ENCODE data around the gene MYO1D. TPM values are rescaled to one million over a fixed set of nuclear protein-coding genes. Genes with fewer than 3 reads are reported as not detected.

The MYO1D gene
- total and polyA plus RNA-seq, 2 of the 13 experiments (the other 11 are each of a cell fraction or from before 2014, with no cell fraction given): 13.2 to 17.3 TPM

DNA sequence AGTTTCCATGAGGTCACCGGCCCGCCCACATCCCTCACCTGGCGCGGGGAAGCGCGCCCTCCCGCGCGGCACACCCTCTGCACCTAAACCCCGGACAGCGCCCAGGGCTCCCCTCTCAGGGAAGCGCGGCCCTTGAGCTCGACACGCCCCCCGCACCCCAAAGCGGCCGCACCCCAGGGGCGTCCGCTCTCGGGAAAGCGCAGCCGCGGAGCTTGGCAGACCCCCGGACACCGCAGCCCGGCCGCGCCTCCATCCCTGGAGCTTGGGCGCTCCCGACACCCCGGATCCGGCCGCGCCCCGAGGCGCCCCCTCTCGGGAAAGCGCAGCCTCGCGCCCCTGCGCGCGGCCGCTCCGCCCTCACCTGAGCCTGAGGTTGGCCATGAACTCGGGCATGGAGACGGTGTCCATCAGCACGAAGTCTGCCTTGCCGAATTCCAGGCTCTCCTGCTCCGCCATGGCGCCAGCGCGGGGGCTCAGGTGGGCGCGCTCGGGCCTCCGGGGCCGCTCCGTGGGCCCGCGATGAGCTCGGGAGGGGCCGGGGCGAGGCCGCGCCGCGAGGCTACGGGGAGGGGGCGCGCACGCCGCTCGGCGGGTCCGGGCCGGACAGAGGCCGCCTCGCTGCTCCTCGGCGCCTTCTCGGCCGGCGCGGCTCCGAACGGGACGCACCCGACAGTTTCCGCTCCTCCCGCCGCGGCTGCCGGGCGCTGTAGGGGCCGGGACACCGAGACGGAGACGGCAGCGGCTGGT is at the start of gene MYO1D (continued):
- TF ChIP-seq, protein P1, sequence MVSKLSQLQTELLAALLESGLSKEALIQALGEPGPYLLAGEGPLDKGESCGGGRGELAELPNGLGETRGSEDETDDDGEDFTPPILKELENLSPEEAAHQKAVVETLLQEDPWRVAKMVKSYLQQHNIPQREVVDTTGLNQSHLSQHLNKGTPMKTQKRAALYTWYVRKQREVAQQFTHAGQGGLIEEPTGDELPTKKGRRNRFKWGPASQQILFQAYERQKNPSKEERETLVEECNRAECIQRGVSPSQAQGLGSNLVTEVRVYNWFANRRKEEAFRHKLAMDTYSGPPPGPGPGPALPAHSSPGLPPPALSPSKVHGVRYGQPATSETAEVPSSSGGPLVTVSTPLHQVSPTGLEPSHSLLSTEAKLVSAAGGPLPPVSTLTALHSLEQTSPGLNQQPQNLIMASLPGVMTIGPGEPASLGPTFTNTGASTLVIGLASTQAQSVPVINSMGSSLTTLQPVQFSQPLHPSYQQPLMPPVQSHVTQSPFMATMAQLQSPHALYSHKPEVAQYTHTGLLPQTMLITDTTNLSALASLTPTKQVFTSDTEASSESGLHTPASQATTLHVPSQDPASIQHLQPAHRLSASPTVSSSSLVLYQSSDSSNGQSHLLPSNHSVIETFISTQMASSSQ (IDR thresholded peaks at IDR 0.05; ENCODE audit: low read depth): no peak
- TF ChIP-seq, protein P1 (CRISPR knock-in tag; IDR thresholded peaks at IDR 0.05; ENCODE audit: borderline replicate concordance): no peak
- TF ChIP-seq AGO2 (optimal IDR thresholded peaks at IDR 0.05; ENCODE audit: low read depth, low read length) (peak; percentile 41), HMG20A (CRISPR knock-in tag; IDR thresholded peaks at IDR 0.05; ENCODE audit: borderline replicate concordance) (no peak), RXRA (CRISPR knock-in tag; IDR thresholded peaks at IDR 0.05) (0 out of 2 replicates have a peak, but pooled peaks have one; percentile 15), MAX (IDR thresholded peaks at IDR 0.05) (peak; percentile 18; the same call in 1 of the 2 replicates), IRF1 (CRISPR knock-in tag; IDR thresholded peaks at IDR 0.05; ENCODE audit: low read depth) (no peak), TAF1 (CRISPR knock-in tag; IDR thresholded peaks at IDR 0.05) (peak; percentile 21; the same call in 1 of the 2 replicates), ZNF563 (CRISPR knock-in tag; IDR thresholded peaks at IDR 0.05) (peak; percentile 33; the same call in 1 of the 2 replicates), ETV5 (CRISPR knock-in tag; IDR thresholded peaks at IDR 0.05; ENCODE audit: borderline replicate concordance) (peak; percentile 22; the same call in 1 of the 2 replicates), SPEN (CRISPR knock-in tag; IDR thresholded peaks at IDR 0.05; ENCODE audit: low read depth) (peak; percentile 62), ZNF75D (CRISPR knock-in tag; IDR thresholded peaks at IDR 0.05; ENCODE audit: borderline replicate concordance) (no peak), XRCC5 (optimal IDR thresholded peaks at IDR 0.05; ENCODE audit: low read length) (peak; percentile 58), ZSCAN20 (CRISPR knock-in tag; IDR thresholded peaks at IDR 0.05; ENCODE audit: borderline replicate concordance) (0 out of 2 replicates have a peak, but pooled peaks have one; percentile 4), SAFB2 (CRISPR knock-in tag; IDR thresholded peaks at IDR 0.05; ENCODE audit: borderline replicate concordance, low read depth) (peak; percentile 49; the same call in 1 of the 2 replicates)
- TF ChIP-seq, protein P2, sequence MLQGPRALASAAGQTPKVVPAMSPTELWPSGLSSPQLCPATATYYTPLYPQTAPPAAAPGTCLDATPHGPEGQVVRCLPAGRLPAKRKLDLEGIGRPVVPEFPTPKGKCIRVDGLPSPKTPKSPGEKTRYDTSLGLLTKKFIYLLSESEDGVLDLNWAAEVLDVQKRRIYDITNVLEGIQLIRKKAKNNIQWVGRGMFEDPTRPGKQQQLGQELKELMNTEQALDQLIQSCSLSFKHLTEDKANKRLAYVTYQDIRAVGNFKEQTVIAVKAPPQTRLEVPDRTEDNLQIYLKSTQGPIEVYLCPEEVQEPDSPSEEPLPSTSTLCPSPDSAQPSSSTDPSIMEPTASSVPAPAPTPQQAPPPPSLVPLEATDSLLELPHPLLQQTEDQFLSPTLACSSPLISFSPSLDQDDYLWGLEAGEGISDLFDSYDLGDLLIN (CRISPR knock-in tag; IDR thresholded peaks at IDR 0.05; ENCODE audit: borderline replicate concordance): peak; percentile 22; the same call in 1 of the 2 replicates
- TF ChIP-seq, protein P3, sequence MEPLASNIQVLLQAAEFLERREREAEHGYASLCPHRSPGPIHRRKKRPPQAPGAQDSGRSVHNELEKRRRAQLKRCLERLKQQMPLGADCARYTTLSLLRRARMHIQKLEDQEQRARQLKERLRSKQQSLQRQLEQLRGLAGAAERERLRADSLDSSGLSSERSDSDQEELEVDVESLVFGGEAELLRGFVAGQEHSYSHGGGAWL (CRISPR knock-in tag; IDR thresholded peaks at IDR 0.05): 0 out of 2 replicates have a peak, but pooled peaks have one; percentile 16
- TF ChIP-seq, protein P4, sequence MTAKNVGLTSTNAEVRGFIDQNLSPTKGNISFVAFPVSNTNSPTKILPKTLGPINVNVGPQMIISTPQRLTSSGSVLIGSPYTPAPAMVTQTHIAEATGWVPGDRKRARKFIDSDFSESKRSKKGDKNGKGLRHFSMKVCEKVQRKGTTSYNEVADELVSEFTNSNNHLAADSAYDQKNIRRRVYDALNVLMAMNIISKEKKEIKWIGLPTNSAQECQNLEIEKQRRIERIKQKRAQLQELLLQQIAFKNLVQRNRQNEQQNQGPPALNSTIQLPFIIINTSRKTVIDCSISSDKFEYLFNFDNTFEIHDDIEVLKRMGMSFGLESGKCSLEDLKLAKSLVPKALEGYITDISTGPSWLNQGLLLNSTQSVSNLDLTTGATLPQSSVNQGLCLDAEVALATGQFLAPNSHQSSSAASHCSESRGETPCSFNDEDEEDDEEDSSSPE (CRISPR knock-in tag; IDR thresholded peaks at IDR 0.05): peak; percentile 43; the same call in 1 of the 2 replicates
- TF ChIP-seq, protein P5, sequence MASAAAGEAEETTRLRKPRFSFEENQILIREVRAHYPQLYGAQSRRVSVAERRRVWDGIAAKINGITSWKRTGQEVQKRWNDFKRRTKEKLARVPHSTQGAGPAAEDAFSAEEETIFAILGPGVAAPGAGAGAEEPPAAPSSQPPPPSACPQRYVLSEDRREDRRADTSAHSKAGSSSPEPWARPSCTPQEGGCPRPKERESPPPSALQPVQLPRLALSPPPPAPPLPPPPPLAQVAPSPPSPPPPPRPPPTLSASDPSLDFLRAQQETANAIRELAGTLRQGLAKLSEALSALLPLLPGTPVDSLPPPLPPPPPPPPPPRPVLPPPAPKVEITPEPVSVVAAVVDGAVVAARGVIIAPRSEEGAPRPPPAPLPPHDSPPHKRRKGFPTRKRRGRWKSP (CRISPR knock-in tag; IDR thresholded peaks at IDR 0.05): 0 out of 2 replicates have a peak, but pooled peaks have one; percentile 46

Measured in HepG2 (cell line).